ENCODE results near the gene SPP1. TPM values are rescaled to one million over a fixed set of nuclear protein-coding genes. Genes with fewer than 3 reads are reported as not detected.

Gene SPP1
- polyA plus RNA-seq, 1 of the 3 experiments (the other 2 are of a cell fraction), result 0.82 TPM

- TF ChIP-seq, protein P1, sequence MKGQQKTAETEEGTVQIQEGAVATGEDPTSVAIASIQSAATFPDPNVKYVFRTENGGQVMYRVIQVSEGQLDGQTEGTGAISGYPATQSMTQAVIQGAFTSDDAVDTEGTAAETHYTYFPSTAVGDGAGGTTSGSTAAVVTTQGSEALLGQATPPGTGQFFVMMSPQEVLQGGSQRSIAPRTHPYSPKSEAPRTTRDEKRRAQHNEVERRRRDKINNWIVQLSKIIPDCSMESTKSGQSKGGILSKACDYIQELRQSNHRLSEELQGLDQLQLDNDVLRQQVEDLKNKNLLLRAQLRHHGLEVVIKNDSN (IDR thresholded peaks at IDR 0.05; ENCODE audit: borderline replicate concordance, low read depth), result no peak
These were observed 19.0 kb upstream of the SPP1 start (continued) for GRCh38 chr4:87956501-87956900.

DNA sequence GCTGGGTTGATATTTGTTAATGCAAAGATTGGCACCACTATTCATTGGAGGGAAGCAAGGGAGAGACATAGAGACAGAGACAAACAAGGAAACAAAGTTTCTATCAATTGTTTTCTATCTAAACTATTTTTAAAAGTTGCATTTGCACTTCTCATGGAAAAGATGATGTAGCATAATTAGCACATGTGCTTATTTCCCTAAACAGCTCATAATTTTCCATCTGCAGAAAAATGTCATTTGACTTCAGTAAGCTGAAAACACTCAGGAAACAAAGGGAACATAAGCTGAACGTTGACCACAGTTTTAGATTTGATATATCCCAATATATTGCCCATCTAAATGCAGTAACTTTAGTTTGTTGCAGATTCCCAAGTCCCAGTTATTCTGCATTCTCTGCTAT, 18.5 kb upstream of the SPP1 start:
- Histone ChIP-seq H3K4me3 (ENCODE audit: low read depth in 2 of 2, low read length in 1 of 2) (no peak overlapping the region), H3K36me3 (replicated peaks in 1 of 2; ENCODE audit: control insufficient read depth in 1 of 2, insufficient read depth in 2 of 2, low read length in 1 of 2) (no peaks in the 10 kb centered on the region), H3K27ac (ENCODE audit: low read depth in 2 of 2, low read length in 1 of 2) (no peak overlapping the region), H3K9me2 (no peaks in the 10 kb centered on the region), H3K9ac (no peak overlapping the region), H3K27me3 (ENCODE audit: insufficient read depth) (no peaks in the 10 kb centered on the region), H3K79me2 (ENCODE audit: insufficient read depth) (no peaks in the 10 kb centered on the region), H3F3A (replicated peaks; ENCODE audit: insufficient read depth) (no peaks in the 10 kb centered on the region), H3K9me3 (no peaks in the 10 kb centered on the region), H2AFZ (ENCODE audit: low read depth) (no peak overlapping the region), H3K4me1 (ENCODE audit: control insufficient read depth in 1 of 2, insufficient read depth in 2 of 2, low read depth in 1 of 2, low read length in 1 of 2) (no peaks in the 10 kb centered on the region), H3K4me2 (no peak overlapping the region), H4K20me1 (ENCODE audit: insufficient read depth) (no peaks in the 10 kb centered on the region)
- ChIA-PET CTCF (interaction anchor here (0.9 to 4.1 kb wide), 3 partner anchors 10 to 16 kb away, joined by 3 to 21 read pairs (median 3); no protein-coding TSS in a partner anchor), POLR2A (no interaction called here)
- WGBS (ENCODE audit: low lambda C conversion rate), result 58% methylated on average over 1 of the region's 1 CpG
- TF ChIP-seq FOSL2 (IDR thresholded peaks at IDR 0.05; ENCODE audit: borderline replicate concordance, low read depth), result no peak
- DNase-seq, result no peak

- Histone ChIP-seq H3K27ac (ENCODE audit: low read depth in 2 of 2, low read length in 1 of 2) (no peak overlapping the region), H2AFZ (ENCODE audit: low read depth) (no peak overlapping the region), H3K4me1 (ENCODE audit: control insufficient read depth in 1 of 2, insufficient read depth in 2 of 2, low read depth in 1 of 2, low read length in 1 of 2) (no peaks in the 10 kb centered on the region), H3K36me3 (replicated peaks in 1 of 2; ENCODE audit: control insufficient read depth in 1 of 2, insufficient read depth in 2 of 2, low read length in 1 of 2) (no peaks in the 10 kb centered on the region), H3K9me2 (no peaks in the 10 kb centered on the region), H4K20me1 (ENCODE audit: insufficient read depth) (no peaks in the 10 kb centered on the region), H3K27me3 (ENCODE audit: insufficient read depth) (no peaks in the 10 kb centered on the region), H3K9ac (no peak overlapping the region), H3K4me3 (ENCODE audit: low read depth in 2 of 2, low read length in 1 of 2) (no peak overlapping the region), H3K4me2 (no peak overlapping the region), H3F3A (replicated peaks; ENCODE audit: insufficient read depth) (no peaks in the 10 kb centered on the region), H3K9me3 (no peaks in the 10 kb centered on the region), H3K79me2 (ENCODE audit: insufficient read depth) (no peaks in the 10 kb centered on the region)
- POLR2A ChIA-PET, result no interaction called here
- DNase-seq, result no peak
- TF ChIP-seq FOSL2 (IDR thresholded peaks at IDR 0.05; ENCODE audit: borderline replicate concordance, low read depth), result peak; percentile 10; the same call in 1 of the 2 replicates
- TF ChIP-seq, protein P2, sequence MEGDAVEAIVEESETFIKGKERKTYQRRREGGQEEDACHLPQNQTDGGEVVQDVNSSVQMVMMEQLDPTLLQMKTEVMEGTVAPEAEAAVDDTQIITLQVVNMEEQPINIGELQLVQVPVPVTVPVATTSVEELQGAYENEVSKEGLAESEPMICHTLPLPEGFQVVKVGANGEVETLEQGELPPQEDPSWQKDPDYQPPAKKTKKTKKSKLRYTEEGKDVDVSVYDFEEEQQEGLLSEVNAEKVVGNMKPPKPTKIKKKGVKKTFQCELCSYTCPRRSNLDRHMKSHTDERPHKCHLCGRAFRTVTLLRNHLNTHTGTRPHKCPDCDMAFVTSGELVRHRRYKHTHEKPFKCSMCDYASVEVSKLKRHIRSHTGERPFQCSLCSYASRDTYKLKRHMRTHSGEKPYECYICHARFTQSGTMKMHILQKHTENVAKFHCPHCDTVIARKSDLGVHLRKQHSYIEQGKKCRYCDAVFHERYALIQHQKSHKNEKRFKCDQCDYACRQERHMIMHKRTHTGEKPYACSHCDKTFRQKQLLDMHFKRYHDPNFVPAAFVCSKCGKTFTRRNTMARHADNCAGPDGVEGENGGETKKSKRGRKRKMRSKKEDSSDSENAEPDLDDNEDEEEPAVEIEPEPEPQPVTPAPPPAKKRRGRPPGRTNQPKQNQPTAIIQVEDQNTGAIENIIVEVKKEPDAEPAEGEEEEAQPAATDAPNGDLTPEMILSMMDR (IDR thresholded peaks at IDR 0.05), result no peak
- peak; percentile 25; the same call in 1 of the 2 replicates for TF ChIP-seq JUND (IDR thresholded peaks at IDR 0.05)
- no peak for TF ChIP-seq MEF2A (IDR thresholded peaks at IDR 0.05; ENCODE audit: borderline replicate concordance, low read depth)
- 3% methylated on average over 1 of the region's 1 CpG for WGBS (ENCODE audit: low lambda C conversion rate)
- CTCF ChIA-PET, result interaction anchor here (2.5 to 4.8 kb wide), 3 partner anchors 11 to 250 kb away, joined by 11 to 26 read pairs (median 24); no protein-coding TSS in a partner anchor
These were observed 13.5 kb upstream of the SPP1 start for GRCh38 chr4:87961993-87962392.

Measured in SK-N-SH (cell line).